HUES64 (cell line): ENCODE measurements around the gene PPM1A.
A peak's percentile ranks its signal among the peaks of the same experiment; 100 is the strongest.
"Not testable (repeated sequence)": the region's sequence is repeated elsewhere in the genome, so short reads cannot be mapped to it uniquely, and the experiment has no call there.

ENCODE experiments used
- H3K27ac ChIP-seq: 2 replicates; pipeline ENCODE4 v1.7.0; 2013; ENCODE audit warnings: low read depth, low read length, inconsistent platforms
- H3K27me3 ChIP-seq: 2 replicates; pipeline ENCODE4 v1.6.1; 2013; ENCODE audit warnings: mild to moderate bottlenecking, low read length; ENCODE audit not compliant: insufficient read depth
- H3K36me3 ChIP-seq: 2 replicates; pipeline ENCODE4 v1.6.1; 2013; ENCODE audit warnings: mild to moderate bottlenecking, low read length; ENCODE audit not compliant: insufficient read depth
- H3K4me1 ChIP-seq: 2 replicates; pipeline ENCODE4 v1.6.1; 2013; ENCODE audit warnings: mild to moderate bottlenecking, low read length, moderate library complexity; ENCODE audit not compliant: insufficient read depth
- H3K4me3 ChIP-seq: 2 replicates; pipeline ENCODE4 v1.5.1; 2013; ENCODE audit warnings: mild to moderate bottlenecking, low read length, moderate library complexity
- H3K9ac ChIP-seq: 2 replicates; pipeline ENCODE4 v1.6.1; 2013; ENCODE audit warnings: mild to moderate bottlenecking, low read depth, low read length
- H3K9me3 ChIP-seq: 2 replicates; pipeline ENCODE4 v1.6.1; 2013; ENCODE audit warnings: low read depth, low read length; ENCODE audit not compliant: insufficient read depth
- WGBS: fragments of 150-250, 120-280 bp; methylation state at CpG from one replicate; pipeline ENCODE4 v1.1.7; 2013; ENCODE audit warnings: missing lambda C conversion rate; 5-methylcytosine and 5-hydroxymethylcytosine counted together

The PPM1A gene

DNA sequence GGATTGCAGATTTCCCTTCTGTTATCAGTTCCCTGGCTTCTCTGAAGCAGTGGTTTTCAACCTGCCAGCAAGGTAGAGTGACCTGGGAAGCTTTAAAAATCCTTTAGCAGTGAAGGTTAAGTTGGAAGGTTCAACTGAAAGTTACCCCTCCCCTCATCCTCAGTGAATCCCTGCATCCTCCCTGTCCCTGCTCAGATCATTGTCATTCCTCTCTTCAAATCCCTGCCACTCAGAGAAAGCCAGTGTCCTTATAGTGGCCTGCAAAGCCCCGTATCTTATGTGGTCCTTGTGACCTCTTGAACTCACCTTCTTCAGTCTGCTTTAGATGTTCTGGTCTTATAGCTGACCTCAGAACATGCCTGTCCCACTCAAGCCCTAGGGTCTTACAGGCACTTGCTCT, 53.6 kb downstream of the PPM1A start:
- Histone ChIP-seq H3K27me3 (no peaks in the 10 kb centered on the region), H3K4me1 (peaks cover 28% of the 10 kb centered on the region), H3K36me3 (no peaks in the 10 kb centered on the region), H3K27ac (no peak overlapping the region), H3K9me3 (no peaks in the 10 kb centered on the region), H3K9ac (no peak overlapping the region), H3K4me3 (no peak overlapping the region)
- 59% methylated on average over 1 of the region's 1 CpG for WGBS

DNA sequence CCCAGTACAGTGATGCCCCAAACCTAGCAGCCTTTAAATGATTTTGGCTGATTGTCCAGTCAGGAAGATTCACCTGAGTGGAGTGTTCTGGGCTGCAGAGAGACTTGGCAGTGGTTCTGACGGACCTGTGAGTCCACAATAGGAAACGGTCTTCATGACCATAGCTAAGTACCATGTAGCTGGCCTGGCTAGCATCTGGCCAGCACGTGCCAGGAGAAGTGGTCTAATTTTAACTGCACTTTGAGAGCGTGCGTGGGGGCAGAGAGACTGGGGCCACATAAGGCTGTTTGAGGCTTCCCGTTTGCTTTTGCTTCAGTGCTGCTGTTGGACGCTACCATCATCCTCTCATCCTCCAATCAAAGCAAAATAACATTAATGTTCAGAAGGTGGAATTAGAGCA, 54.7 kb downstream of the PPM1A start:
- H3K9me3 ChIP-seq: no peaks in the 10 kb centered on the region
- no peak overlapping the region for H3K9ac ChIP-seq
- peaks cover 28% of the 10 kb centered on the region for H3K4me1 ChIP-seq
- 95% methylated on average over 7 of the region's 7 CpGs for WGBS
- H3K36me3 ChIP-seq: no peaks in the 10 kb centered on the region
- H3K27me3 ChIP-seq: no peaks in the 10 kb centered on the region
- no peak overlapping the region for H3K27ac ChIP-seq
- H3K4me3 ChIP-seq: no peak overlapping the region

DNA sequence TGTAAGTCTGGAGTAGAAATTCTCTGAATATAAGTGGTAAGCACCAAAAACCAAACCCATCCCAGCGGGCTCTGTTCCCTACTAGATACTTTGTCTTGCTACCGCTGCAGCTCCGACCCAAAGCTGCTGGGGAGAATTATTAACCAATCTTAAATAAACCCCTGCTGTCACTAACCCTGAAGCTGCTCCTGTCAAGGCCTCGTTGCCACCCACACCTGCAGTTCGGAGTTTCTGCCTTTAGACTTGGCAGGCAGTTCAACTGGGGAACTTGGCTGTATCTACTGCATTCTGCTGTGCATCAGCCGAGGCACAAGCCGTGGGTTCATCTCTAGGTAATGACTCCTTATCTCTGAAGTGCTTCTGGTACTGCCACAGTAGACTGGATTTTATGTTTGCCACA, 55.5 kb downstream of the PPM1A start:
- H3K4me3 ChIP-seq: no peak overlapping the region
- WGBS: 90% methylated on average over 7 of the region's 7 CpGs
- peaks cover 28% of the 10 kb centered on the region for H3K4me1 ChIP-seq
- H3K27ac ChIP-seq: no peak overlapping the region
- no peaks in the 10 kb centered on the region for H3K27me3 ChIP-seq
- H3K9ac ChIP-seq: no peak overlapping the region
- no peaks in the 10 kb centered on the region for H3K36me3 ChIP-seq
- H3K9me3 ChIP-seq: no peaks in the 10 kb centered on the region

DNA sequence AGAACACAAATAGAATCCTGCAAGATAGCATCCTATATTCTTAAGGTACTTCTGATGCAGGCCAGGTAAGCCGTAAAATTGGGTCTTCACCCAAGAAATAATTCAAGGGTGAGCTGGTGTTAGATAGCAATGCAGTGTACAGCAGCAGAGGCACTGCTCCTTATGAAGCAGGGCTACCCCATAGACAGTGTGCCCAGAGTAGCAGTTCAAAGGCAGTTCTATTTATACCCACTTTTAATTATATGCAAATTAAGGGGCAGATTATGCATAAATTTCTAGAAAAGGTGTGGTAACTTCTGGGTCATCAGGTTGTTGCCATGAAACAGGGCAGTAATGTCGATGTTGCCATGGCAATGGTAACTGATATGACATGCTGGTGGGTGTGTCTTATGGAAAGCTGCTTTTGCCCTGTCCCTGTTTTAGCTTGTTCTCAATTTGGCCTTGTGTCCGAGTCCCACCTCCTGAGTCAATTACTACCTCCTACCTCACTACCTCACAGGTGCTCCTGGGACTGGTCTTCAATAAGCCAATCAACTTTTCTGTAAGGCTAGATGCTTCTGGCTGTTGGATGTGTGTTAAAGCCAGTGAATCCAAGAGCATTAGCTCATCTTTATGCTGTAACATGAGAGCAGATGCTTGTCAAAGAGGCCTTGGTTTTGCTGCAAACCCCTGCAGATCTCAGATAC, 61.0 kb downstream of the PPM1A start:
- Histone ChIP-seq H3K27me3 (no peaks in the 10 kb centered on the region), H3K9ac (no peak overlapping the region), H3K4me3 (no peak overlapping the region), H3K9me3 (no peaks in the 10 kb centered on the region), H3K4me1 (peaks cover 8% of the 10 kb centered on the region), H3K27ac (no peak overlapping the region), H3K36me3 (no peaks in the 10 kb centered on the region)
- WGBS: 93% methylated on average over 3 of the region's 3 CpGs

DNA sequence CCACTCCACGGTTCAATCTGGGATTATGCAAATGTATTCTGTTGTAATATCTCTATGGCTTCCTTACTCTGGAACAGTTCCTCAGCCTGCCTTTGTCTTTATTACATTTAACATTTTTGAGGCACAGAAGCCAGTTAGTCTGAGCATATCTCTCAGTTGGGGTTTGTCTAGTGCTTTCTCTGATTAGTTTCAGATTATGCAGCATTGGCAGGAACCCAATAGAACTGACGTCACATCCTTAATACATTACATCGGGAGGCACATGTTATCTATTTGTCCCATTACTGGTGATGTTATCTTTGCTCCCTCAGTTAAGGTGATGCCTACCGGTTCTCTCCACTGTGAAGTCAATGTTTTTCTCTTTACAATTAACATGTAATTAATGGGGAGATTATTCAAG, 62.4 kb downstream of the PPM1A start:
- Histone ChIP-seq H3K4me3 (no peak overlapping the region), H3K9me3 (no peaks in the 10 kb centered on the region), H3K36me3 (no peaks in the 10 kb centered on the region), H3K27ac (no peak overlapping the region), H3K27me3 (no peaks in the 10 kb centered on the region), H3K4me1 (peaks cover 22% of the 10 kb centered on the region), H3K9ac (no peak overlapping the region)
- WGBS: 85% methylated on average over 3 of the region's 4 CpGs

DNA sequence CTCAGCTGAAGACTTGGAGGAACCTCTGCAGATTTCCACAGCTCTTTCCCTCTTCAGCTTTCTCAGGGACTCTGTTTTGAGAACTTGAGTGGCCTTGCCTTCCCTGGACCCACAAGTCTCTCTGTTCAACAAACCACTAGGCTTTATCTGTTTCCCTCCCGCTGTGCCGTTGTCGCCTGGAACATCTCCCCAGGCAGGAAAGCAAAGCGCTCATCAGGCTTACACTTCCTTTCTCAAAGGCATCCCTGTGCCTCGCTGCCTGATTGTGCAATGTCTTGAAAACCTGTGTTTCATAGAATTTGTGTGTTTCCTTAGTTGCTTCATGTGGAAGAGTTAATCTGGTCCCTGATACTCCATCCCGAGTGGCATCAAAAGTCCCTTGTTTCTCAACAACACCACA, 64.1 kb downstream of the PPM1A start:
- WGBS: 79% methylated on average over 6 of the region's 6 CpGs

DNA sequence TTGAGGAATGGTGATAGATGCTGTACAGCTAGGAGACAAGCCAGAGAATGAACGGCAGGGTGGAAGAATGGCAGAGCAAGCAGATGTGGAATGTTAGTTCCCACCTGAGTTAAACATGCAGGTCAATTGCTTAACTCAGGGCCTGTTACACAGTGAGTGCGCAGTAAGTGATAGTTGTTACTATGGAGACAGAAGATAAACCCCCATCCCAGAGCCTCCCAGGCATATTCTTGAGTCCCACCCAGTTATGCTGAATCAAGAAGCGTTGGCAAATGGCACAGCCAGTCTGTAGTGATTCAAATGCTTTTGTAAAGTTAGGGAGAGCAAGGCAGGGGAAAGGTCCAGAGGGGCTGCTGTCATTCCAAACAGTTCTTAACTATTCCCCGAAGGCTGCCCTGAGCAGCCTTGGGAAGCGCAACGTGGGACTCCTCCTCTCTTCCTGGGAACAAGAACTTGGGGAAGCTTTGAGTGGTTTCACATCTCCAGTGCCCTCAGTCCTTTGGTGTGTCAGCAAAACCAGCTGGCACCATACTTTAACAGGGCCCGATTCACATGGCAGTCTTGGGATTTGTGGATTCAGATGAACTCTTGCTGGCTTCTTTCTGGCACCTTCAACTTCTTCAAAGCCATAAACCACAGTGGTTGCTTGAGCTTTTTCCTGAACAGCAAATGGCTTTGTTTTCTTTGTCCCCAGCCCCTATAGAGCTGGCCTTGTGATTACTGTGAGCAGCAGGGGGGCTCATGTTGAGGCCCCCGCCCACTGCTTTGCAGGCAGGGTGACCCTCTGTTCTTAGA, 66.4 kb downstream of the PPM1A start:
- 49% methylated on average over 8 of the region's 8 CpGs for WGBS
- Histone ChIP-seq H3K9me3 (no peaks in the 10 kb centered on the region; the same call in 1 of the 2 replicates), H3K4me3 (no peak overlapping the region), H3K4me1 (peaks cover 40% of the 10 kb centered on the region), H3K36me3 (no peaks in the 10 kb centered on the region), H3K9ac (0 out of 2 replicates have a peak overlapping the region, but pooled peaks have one; percentile 8), H3K27ac (peak overlapping the region; percentile 34; the same call in 1 of the 2 replicates), H3K27me3 (no peaks in the 10 kb centered on the region)

More for the DNA sequence above, 64.1 kb downstream of the PPM1A start:
- Histone ChIP-seq H3K36me3 (no peaks in the 10 kb centered on the region), H3K4me1 (peaks cover 38% of the 10 kb centered on the region), H3K27me3 (no peaks in the 10 kb centered on the region), H3K27ac (no peak overlapping the region), H3K4me3 (no peak overlapping the region), H3K9ac (no peak overlapping the region), H3K9me3 (no peaks in the 10 kb centered on the region)

DNA sequence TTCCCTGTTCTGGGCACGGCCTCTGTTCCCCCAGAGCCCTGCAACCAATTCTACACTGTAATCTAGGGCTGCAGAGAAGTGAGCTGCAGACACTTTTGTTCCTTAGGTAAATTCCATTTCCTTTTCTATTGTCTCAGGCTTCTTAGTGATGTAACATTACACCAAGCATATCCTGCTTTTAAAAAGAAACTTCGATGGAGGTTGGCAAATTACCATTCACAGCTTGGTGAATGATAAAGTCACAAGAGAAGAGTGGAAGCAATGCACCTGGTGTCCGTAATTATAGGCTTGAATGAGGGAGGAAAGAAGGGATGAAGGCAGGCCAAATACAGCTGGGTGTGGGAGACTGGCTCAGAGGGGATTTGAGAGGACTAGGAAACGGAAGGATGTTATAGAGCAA, 68.6 kb downstream of the PPM1A start:
- Histone ChIP-seq H3K36me3 (no peaks in the 10 kb centered on the region), H3K9me3 (no peaks in the 10 kb centered on the region; the same call in 1 of the 2 replicates), H3K9ac (peak overlapping the region; percentile 1; the same call in 1 of the 2 replicates), H3K4me1 (peaks cover 40% of the 10 kb centered on the region), H3K27me3 (peaks cover 3% of the 10 kb centered on the region; the same call in 1 of the 2 replicates), H3K4me3 (no peak overlapping the region), H3K27ac (peak overlapping the region; percentile 77)
- 33% methylated on average over 4 of the region's 4 CpGs for whole genome bisulfite sequencing

DNA sequence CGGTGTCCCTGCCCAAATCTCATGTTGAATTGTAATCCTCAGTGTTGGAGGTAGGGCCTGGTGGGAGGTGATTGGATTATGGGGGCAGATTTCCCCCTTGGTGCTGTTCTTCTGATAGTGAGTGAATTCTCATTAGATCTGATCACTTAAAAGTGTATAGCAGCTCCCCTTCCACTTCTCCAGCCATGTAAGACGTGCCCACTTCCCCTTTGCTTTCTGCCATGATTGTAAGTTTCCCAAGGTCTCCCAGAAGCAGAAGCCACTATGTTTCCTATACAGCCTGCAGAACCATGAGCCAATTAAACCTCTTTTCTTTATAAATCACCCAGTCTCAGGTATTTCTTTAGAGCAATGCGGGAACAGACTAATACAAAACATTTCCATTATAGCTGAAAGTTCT, 71.8 kb downstream of the PPM1A start:
- not testable (repeated sequence) for H3K36me3 ChIP-seq, H3K27me3 ChIP-seq, H3K9me3 ChIP-seq, H3K4me3 ChIP-seq, H3K27ac ChIP-seq, H3K9ac ChIP-seq
- peaks cover 26% of the 10 kb centered on the region for H3K4me1 ChIP-seq
- 94% methylated on average over 3 of the region's 3 CpGs for WGBS

DNA sequence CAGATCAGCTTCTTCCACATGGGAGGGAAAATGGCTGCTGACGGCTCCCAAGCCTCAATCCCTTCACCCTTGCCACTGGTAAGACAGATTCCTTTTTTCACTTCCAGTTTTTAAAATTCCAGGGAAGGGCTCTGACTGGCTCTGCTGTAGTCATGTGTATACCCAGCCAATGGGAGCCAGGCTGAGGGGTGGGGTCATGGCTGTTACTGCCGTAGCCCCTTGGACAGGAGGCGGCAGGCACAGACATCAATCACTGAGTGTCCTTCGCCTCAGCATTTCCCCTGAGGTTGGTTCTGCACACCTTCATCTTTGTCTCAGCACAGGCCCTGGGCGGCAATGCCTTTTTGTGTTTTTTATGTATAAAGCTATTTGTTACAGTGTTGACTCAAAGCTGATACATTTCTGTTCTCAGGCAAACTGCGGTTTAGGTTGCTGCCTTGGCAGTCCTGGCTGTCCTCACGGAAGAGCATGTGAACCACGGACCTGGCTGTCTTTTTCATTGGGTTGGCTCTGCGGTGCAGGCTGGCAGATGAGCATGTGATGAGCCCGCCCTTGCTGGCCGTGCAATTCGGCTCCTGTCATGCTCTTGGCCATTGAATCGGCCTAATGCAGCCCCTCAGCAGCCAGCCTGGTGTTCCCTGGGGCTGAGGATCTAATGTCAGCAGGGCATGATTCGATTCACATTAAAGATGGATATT, 74.3 kb downstream of the PPM1A start:
- H3K4me1 ChIP-seq: peaks cover 12% of the 10 kb centered on the region
- H3K4me3 ChIP-seq: no peak overlapping the region
- no peak overlapping the region for H3K9ac ChIP-seq
- peaks cover 22% of the 10 kb centered on the region for H3K27me3 ChIP-seq
- H3K27ac ChIP-seq: no peak overlapping the region
- 90% methylated on average over 14 of the region's 14 CpGs for WGBS
- H3K9me3 ChIP-seq: no peaks in the 10 kb centered on the region; the same call in 1 of the 2 replicates
- no peaks in the 10 kb centered on the region for H3K36me3 ChIP-seq

DNA sequence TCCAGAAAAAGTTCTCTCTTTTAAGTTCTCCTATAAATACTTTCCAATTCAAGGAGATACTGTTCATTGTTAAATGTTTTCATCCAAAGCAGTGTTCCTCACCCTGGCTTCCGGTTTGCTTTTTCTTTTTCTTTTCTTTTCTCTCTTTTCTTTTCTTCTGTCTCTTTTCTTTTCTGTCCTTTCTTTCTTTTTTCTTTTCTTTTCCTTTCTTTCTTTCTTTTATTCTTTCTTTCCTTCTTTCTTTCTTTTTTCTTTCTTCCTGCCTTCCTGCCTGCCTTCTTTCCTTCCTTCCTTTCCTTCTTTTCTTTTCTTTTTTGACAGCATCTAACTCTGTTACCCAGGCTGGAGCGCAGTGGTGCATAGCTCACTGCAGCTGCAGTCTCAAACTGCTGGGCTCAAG, 75.8 kb downstream of the PPM1A start:
- Histone ChIP-seq H3K4me3 (no peak overlapping the region), H3K27ac (no peak overlapping the region), H3K9me3 (no peaks in the 10 kb centered on the region; the same call in 1 of the 2 replicates), H3K36me3 (no peaks in the 10 kb centered on the region), H3K9ac (no peak overlapping the region), H3K4me1 (peaks cover 14% of the 10 kb centered on the region), H3K27me3 (peaks cover 24% of the 10 kb centered on the region)
- 96% methylated on average over 2 of the region's 2 CpGs for WGBS
